ENCODE results near the gene GOLGA6A.

- TF ChIP-seq CTCF (conservative IDR thresholded peaks at IDR 0.05), result no peak
- no peak for TF ChIP-seq ZFX (IDR thresholded peaks at IDR 0.05)
These were observed 38.7 kb downstream of the GOLGA6A start for GRCh38 chr15:74043425-74044266.

Measured in C4-2B (cell line).